GM18867 (cell line): ENCODE data around the gene WARS2.
"Not testable (repeated sequence)": the region's sequence is repeated elsewhere in the genome, so short reads cannot be mapped to it uniquely, and the experiment has no call there.

Experiments used
- ATAC-seq: cut with Tn5 transposase; IDR thresholded peaks from one replicate; pipeline ENCODE4 v1.9.1; 2021; ENCODE audit warnings: mild to moderate bottlenecking, moderate library complexity; ENCODE audit not compliant: unreplicated experiment

The WARS2 gene

DNA sequence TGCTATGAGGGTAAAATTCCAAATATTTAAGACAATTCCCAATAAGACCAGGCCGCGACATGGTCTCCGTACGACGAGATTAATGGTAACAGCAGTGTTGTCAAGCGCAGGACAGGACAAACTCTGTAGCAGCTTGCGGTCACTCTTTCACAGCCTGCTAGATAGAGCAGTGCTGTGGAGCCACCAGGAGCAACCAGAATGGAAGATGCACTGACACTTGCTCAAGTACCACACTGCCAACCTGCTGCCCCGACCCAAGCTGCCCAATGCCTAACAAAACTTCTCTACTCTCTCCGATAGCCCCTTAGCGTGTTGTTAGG lies 636 bp downstream of the WARS2 start:
- peak; percentile 31 for ATAC-seq

DNA sequence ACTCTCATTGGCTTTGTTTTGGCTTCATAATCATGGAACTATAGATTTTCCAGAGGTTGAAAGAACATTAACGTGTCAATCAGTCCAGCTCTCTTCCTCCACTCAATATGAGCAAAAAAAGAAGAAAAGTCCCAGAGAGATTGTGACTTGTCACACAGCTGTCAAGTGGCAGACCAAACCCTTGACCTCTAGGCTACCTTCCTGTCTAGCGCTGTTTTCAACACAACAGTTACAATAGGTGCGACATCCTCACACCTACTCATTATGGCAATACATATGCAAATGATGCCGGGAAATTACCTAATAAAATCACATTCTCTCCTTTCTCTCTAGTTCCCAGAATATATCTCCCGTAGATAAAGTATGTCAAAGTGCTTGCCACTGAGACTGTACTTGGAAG lies 1.1 kb downstream of the WARS2 start:
- ATAC-seq = peak; percentile 55

DNA sequence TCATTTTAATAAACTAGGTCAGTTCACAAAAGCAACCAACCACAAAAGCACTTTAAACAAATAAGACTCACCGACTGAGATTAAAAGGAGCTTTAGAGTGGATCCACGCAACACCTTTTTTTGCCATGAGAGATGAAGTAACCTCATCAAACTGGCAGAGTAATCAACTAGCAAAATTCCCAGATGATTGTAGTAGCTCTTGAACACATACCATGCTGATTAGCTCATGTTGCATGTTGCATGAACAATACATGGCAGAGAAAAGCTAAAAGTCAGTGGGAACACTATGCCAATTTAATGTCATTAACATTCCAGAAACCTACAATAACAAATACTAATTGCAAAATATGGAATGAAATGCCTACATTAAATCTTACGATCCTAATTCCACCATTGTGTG lies 4.1 kb downstream of the WARS2 start:
- ATAC-seq = no peak

DNA sequence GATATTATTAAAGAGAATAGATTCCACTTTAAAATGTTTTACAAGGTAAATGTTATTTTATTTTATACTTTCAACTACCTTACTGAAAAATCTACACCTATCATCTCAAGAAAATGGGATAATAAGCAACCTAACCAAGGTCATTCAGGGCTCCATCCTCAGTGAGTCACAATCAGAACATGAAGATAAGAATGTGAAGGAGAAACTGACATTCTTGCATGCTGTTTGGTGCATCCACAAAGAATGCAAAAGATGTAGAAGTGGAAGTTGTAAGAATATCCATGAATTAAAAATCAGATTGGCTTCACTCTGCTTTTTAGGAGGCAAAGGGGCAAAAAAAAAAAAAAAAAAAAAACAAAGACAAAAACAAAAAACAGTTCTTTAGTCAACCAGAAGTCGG lies 6.5 kb downstream of the WARS2 start:
- ATAC-seq = no peak

DNA sequence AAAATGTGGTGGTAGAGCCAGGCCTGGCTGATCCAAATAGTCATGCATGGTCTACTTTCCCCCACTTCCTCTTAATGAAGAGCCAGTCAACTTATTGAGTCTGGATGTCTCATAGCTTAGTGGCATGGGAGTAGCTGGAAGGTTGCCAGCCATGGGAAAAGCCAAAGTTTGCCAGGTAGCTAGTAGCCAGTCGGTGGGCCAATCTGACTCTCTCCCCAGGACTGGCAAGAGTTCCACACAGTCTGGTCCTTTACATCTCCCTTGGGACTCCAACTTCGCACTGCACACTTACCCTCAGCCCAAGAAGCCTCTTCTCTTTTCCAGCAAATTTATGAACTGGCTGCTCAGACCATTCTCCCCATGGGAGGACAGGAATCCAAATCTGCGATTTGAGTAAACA lies 8.3 kb downstream of the WARS2 start:
- ATAC-seq = no peak

DNA sequence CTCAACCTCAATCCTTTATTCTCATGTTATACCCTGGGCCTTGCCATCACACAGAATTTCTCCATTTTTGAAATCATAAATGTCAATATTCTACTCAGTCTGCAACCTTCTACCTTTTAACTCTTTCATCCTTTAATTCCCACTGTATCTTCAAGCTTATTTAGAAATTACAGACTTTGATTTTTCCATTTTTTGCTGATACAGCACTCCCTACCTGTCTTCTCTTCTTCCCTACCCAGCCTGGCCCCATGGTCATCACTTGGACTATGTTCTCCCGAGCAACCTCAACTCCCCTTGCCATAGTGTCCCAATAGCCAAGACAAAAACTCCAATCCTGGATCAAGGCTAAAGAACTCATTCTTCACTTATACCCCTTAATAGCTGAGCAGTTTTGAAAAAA lies 14.6 kb downstream of the WARS2 start:
- ATAC-seq = no peak

DNA sequence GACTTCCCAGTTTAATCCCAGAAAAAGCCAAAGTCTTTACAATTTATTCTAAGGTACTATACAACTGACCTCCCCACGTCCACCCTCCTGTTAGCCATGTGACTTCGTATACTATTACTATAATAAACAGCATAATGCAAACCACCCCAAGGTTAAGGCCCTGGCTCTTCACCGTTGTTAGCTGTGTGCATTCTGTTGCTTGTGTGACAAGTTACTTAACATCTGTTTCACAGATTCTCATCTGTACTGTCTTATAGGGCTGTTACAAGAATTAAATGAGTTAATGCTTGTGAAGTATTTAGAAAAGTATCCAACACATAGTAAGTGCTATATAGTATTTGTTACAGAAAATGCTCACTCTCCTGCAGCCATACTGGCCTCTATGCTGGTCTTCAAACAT lies 15.7 kb downstream of the WARS2 start:
- ATAC-seq = no peak

DNA sequence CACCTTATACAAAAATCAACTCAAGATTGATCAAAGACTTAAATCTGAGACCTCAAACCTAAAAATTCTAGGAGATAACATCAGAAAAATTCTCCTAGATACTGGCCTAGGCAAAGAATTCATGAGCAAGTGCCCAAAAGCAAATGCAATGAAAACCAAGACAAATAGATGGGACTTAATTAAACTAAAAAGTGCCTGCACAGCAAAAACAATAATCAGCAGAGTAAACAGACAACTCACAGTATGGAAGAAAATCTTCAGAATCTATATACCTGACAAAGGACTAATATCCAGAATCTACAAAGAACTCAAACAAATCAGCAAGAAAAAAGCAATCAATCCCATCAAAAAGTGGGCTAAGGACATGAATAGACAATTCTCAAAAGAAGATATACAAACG lies 18.6 kb downstream of the WARS2 start:
- ATAC-seq = not testable (repeated sequence)

DNA sequence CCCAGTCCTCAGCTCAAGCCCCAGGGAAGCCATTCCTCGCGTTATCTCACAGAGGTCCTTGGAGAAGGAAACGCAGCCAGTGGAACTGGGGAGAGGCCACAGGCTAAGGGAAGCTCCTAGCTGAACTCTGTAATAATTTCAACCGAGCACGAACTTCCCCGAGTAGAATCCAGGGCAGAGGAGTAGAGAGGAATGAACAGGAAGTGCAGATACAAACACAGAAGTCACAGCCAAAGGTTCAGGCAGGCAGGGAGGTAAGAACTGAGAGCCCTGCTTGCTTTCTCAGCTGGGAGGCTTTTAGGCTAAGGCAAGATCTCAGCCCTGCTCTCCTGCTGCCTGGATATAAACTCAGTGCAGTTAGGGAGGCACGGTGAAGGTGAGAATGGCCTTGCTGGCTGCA lies 23.7 kb downstream of the WARS2 start:
- no peak for ATAC-seq

DNA sequence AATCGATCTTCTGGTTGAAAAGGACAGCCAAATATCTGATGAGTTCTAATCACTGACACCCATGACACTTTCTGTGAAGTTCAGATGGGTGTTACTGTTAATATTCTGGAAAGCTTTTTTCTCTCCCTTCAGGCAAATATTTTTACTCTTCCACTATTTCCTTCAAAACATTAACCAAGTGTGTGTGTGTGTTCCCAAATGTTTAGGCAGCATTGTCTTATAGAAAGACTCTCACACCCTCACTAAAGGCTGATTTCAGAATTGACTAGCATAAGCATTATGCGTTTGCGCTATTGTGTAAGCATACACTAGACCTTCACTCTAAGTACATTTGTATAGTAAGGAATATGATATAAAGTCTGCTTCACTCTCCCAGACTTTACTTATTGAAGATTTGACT lies 24.7 kb downstream of the WARS2 start:
- no peak for ATAC-seq

DNA sequence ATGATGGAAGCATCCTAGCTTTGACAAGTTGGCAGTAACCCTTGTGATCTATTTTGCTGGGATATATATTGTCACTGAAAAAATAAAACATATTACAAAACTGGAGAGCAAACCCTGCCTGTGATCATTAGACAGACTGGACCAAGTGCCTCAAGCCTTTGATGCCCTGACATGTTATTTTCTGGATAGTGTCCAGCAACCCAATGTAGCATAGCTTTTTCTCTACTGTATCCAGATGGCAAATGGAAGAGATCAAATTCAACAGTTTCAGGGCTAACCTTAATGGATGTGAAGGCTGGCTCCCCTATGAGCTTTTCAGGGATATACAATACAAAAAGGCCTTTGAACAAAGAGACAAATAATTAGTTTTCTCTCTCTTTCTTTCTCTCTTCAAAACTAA lies 25.1 kb downstream of the WARS2 start:
- no peak for ATAC-seq

DNA sequence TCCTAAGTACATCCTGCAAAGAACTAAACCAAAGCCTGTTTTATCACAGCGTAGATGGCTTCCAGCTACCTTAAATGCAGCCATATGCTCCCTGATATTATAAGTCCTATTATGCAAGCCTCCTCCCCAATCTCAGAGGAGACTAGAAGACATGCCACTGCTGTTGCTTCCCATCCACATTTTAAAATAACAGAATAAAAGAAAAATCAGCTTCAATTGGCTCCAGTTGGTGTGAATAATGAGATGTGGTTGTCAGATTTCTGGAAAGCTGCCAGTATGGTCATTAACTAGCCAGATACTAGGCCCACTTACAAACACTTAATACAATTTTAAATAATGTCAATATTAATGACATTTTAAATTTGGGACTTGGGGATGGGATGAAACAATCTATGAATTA lies 25.7 kb downstream of the WARS2 start:
- no peak for ATAC-seq

DNA sequence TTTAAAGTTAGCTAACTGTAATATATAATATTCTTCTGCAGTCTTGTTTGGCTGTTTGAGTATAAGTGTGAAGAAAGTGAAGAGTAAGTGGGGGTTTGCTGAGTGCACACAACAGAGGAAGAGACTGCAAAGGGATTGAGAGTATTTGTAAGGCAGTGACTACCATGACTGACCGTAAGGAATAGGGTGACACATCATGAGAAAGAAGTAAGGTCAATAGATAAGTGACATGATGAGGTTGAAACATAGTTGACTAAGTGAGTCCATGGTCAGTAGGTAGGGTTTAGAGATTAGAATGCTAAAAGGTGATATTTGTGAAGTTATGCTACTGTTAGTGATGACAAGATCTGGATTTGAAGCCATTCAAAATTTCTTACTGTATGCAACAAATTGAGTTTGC lies 27.7 kb downstream of the WARS2 start:
- ATAC-seq = no peak

DNA sequence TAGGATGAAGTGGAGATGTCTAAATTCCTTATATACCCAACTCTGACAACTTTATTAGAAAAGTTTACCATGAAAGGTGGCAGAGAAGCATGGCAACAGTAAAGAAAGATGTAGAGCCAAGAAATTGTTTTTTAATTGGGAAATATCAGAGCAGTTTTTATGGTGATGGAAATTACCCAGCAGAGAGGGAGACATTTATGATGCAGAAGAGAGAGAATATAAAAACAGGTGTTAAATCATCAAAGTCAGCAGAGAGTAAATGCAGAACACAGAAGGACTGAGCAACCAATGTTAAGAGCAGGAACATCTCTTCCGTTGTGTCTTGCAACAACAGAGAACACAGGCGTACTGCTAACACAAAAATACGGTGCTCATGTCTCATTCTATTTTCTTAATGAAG lies 28.2 kb downstream of the WARS2 start:
- ATAC-seq = no peak

DNA sequence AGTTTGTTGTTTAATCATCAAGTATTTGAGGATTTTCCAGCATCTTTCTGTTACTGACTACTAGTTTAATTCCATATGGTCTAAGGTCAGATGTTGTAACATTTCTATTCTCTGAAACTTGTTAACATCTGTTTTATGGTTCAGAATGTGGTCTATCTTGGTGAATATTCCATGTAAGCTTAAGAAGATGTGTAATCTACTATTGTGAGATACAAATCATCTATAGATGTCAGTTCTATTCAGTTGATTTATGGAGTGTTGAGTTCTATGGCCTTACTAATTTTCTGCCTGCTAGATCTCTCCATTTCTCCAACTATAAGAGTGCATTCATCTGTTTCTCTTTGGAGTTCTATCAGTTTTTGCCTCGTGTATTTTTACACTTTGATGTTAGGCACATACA lies 31.5 kb downstream of the WARS2 start:
- ATAC-seq = no peak

DNA sequence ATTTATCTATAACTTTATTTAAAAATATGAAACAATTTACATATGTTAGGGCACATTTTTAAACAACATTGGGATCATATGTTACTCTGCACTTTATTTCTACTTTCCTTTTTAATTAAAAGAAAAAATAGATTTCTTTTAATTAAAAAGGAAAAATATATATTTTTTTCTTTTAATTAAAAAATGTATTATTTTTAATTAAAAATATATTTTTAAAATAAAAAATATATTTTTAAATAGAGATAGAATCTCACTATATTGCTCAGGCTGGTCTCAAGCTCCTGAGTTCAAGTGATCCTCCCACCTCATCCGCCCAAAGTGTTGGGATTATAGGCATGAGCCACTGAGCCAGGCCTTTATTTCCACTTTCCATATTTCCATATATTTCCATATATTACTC lies 36.7 kb downstream of the WARS2 start:
- ATAC-seq = no peak

DNA sequence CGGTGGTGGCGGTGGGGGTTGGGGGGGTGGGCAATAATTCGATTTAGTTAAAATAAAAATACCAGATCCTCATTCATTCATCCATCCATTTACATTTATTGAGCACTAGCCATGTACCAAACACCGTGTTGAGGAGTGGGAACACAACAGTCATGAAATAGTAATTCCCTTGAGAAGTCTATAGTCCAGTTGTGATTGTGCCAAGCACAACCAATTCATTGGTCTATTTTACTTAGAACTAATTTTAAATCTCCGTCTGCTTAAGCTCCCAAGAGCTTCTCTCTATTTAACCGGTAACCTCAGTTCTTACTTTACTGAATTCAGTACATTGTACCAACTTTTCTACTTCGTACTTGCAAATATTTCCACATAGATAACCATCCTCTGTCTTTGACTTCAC lies 38.4 kb downstream of the WARS2 start:
- no peak for ATAC-seq

DNA sequence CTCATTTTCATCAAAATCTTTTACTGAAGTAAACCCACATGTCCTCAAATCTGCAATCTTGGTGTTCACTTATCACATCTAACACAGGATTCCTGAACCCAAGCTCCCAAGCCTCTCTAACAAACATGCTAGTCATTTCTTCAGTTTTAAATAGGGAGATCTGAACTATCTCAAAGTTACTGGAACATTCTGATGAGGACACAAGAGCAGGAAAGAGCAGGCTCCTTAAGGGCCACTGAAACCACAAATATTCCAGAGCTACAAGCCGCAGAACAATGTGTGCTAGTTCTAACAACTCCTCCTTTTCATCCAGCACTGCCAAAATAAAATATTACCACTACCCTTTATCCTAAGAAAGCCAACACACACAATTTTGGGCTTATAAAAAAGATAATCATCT lies 38.9 kb downstream of the WARS2 start:
- no peak for ATAC-seq

DNA sequence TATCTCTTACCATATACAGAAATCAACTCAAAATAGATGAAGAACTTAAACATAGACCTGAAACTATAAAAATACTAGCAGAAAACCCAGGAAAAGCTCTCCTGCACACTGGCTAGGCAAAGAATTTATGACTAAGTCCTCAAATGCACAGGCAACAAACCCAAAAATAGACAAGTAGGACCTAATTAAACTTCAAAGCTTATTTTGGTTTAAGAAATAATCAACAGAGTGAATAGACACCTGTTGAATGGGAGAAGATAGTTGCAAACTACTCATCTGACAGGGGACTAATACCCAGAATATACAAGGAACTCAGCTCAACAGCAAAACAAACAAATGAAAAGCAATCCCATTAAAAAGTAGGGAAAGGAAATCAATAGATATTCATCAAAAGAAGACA lies 40.7 kb downstream of the WARS2 start:
- no peak for ATAC-seq

DNA sequence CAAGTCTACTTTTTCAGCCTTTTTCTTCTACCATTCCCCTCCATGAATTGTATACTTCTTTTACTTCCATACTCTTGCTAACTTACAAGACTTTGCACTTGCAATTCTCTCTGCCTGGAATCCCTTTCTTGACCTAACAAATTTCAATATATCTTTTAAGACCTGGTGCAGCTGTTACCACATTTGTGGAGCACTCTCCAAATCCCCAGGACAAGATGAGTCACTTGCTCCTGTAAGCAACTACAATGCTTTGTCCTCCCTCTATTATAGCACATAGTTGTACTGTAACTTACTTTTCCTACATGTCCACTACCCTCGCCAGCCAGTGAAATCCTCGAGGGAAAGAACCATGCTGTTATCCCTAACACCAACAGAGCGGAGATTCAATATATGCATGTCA lies 43.1 kb downstream of the WARS2 start:
- no peak for ATAC-seq

DNA sequence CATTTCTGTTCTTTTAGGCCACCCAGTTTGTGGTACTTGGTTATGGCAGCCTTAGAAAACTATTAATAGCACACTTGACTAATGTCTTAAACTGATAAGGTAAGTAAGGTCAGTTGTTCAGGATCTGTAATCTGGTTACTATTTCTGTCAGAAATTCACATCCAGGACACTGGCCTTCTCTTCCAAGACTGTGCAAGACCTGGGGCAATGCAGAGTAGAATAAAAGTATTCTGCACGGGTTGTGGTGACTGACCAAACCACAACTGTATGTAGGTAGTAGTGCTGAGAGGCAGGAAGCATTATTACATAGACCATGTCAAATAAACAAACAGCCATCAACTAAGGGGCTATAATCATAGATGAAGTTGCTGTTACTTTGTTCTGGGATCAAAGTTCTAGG lies 46.7 kb downstream of the WARS2 start:
- ATAC-seq = no peak

DNA sequence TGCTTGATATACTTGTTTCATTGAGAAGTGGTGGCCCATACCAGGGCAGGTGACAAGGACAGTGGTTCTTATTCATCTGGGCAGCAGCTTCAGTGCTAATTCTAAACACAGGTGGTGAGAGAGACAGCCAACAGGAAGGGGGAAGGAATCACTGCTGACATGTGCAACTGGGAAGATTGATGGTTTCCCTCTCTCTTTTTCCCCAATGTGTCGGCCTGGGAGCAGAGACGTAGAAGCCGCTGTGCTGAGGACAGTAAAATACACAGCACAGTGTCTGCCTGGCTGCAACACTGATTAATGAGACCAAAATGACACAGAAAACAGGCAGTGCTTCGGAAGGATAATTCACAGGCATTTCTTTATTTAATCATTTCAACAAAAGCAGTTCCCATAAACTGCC lies 48.8 kb downstream of the WARS2 start:
- ATAC-seq = no peak

DNA sequence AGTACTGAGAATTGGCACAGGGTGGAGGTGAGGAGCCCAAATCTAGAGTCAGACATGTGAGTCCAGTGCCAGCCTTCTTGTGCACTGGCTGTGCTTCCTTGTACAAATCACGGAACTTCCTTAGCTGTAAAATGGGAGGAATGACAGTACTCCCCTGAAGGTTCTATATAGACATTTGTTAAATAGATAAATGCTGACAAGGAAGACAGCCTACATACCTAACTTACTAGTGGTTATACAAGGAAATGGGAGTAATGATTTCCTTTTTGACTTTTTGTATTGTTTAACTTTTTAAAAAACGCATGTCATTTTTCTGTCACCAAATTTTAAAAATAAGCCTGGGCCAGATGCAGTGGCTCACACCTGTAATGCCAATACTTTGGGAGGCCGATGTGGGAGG lies 50.2 kb downstream of the WARS2 start:
- no peak for ATAC-seq

DNA sequence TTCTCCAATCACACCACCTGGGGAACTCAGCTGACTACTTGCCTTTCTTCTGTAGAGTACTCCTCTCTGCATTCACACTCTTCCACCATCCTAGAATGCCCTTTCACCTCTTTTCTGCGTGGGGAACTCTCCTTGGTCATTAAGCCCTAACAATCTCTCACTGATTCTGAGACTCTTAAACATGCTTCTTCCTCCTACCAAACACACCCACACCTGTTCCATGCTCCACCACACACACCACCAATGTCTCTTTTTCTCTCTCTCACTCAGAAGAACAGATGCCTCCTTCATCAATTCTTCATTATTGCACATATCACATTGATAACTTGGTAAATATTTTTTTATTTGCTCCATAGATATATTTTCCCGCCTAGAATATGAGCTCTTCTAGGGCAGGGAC lies 53.6 kb downstream of the WARS2 start:
- ATAC-seq = no peak
